NCI-H187 (cell line): ENCODE data around the gene KDM6B.

Experiments used
- DNase-seq, 2 experiments: peaks; one replicate each; lab custom pipeline; 2025; lab: John Stamatoyannopoulos, UW

Gene KDM6B

GRCh38 chr17:7880076-7880868 lies 46.3 kb downstream of the KDM6B start:
- DNase-seq = no peak

- no peak for DNase-seq
Measured at GRCh38 chr17:7881276-7882054, 47.4 kb downstream of the KDM6B start.

- DNase-seq = no peak
Measured at GRCh38 chr17:7882068-7882467, 48.1 kb downstream of the KDM6B start.

DNA sequence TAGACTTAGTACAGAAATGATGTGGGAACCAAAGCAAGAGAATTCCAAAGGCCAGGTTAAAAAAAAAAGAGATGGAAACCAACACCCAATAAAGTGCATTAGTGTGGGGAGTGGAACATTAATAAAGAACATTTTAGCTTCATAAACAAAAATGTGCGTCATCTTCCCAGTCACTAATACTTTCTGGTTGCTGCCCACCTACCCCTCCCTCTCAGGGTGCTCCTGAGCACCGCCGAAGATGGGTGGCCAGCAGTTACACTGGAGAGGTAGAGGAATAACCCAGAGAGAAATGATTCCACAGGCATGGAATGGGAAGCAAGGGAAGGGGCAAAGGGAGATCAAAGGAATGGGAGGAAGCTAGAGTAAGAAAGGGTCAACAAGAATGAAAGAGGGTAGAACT lies 48.6 kb downstream of the KDM6B start:
- DNase-seq = no peak
